ENCODE results near the gene SNX32. TPM values are rescaled to one million over a fixed set of nuclear protein-coding genes. Genes with fewer than 3 reads are reported as not detected.
A peak's percentile ranks its signal among the peaks of the same experiment; 100 is the strongest.

Gene SNX32
- total RNA-seq, 2 donors from 2014 or later, result 0.52 to 1.0 TPM

- H3K4me1 Mint-ChIP-seq (ENCODE audit: low read depth in 2 of 2), result no peaks in the 10 kb centered on the region
- DNase-seq (ENCODE audit: low spot score) (no peak), ATAC-seq (no peak)
- H3K27ac Mint-ChIP-seq, result no peak overlapping the region
- no peaks in the 10 kb centered on the region for H3K36me3 Mint-ChIP-seq
- peaks cover 0 to 10% of the 10 kb centered on the region in 2 donors for H3K27me3 Mint-ChIP-seq
- no peak overlapping the region for H3K4me3 Mint-ChIP-seq
- H3K9me3 Mint-ChIP-seq, result no peaks in the 10 kb centered on the region
These were observed 24.3 kb upstream of the SNX32 start for GRCh38 chr11:65809496-65809895.

DNA sequence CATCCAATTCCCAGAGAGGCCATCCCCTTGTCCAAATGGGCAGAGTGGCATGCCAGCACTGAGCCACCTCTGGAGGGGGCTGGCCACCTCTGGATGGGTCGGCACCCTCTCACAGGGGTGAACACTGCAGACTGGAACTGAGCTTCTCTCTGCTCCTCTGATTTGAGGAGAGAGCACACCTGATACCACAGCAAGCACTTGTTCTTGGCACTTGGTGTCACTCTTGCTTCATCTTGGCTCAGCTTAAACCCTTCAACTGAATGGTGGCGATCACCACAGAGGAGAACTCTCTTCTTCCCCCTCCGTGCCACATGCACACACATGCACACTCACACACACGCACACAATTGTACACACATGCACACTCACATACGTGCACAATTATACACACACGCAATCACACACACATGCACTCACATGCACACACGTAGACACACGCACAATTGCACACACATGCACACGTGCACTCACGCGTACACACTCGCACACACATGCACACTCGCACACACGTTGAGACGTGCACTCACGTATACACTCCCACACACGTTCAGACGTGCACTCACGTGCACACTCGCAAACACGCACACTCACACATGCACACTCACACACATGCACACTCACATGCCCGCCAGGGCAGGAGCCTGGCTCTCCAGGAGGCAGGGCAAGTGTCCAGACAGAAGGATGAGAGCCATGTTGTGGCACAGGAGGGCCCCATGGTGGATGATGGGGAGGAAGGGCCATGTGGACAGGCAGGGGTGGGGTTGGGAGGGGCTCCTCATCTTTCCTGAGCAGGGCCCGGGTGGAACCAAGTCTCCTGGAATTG, 23.5 kb upstream of the SNX32 start:
- no peaks in the 10 kb centered on the region for H3K36me3 Mint-ChIP-seq

GRCh38 chr11:65811764-65812475, 21.8 kb upstream of the SNX32 start:
- H3K4me3 Mint-ChIP-seq, result no peak overlapping the region
- ATAC-seq (no peak), DNase-seq (ENCODE audit: low spot score) (no peak)
- peaks cover 0 to 6% of the 10 kb centered on the region in 2 donors for H3K27me3 Mint-ChIP-seq
- H3K36me3 Mint-ChIP-seq, result no peaks in the 10 kb centered on the region
- no peaks in the 10 kb centered on the region for H3K9me3 Mint-ChIP-seq
- H3K27ac Mint-ChIP-seq, result no peak overlapping the region
- H3K4me1 Mint-ChIP-seq (ENCODE audit: low read depth in 2 of 2), result no peaks in the 10 kb centered on the region

More for the DNA sequence above, 23.5 kb upstream of the SNX32 start:
- Mint-ChIP-seq H3K4me1 (ENCODE audit: low read depth in 2 of 2) (no peaks in the 10 kb centered on the region), H3K27me3 (peaks cover 0 to 7% of the 10 kb centered on the region in 2 donors), H3K27ac (no peak overlapping the region), H3K9me3 (no peaks in the 10 kb centered on the region), H3K4me3 (no peak overlapping the region)
- DNase-seq (ENCODE audit: low spot score) (no peak), ATAC-seq (peak in 1 of 2 donors; percentile 44)

GRCh38 chr11:65814131-65814985, 19.4 kb upstream of the SNX32 start:
- no peaks in the 10 kb centered on the region for H3K9me3 Mint-ChIP-seq
- no peak overlapping the region for H3K27ac Mint-ChIP-seq
- no peak overlapping the region for H3K4me3 Mint-ChIP-seq
- DNase-seq (ENCODE audit: low spot score) (no peak), ATAC-seq (no peak)
- no peaks in the 10 kb centered on the region for H3K27me3 Mint-ChIP-seq
- H3K36me3 Mint-ChIP-seq, result no peaks in the 10 kb centered on the region
- peaks cover 5 to 9% of the 10 kb centered on the region in 2 donors for H3K4me1 Mint-ChIP-seq (ENCODE audit: low read depth in 2 of 2)

DNA sequence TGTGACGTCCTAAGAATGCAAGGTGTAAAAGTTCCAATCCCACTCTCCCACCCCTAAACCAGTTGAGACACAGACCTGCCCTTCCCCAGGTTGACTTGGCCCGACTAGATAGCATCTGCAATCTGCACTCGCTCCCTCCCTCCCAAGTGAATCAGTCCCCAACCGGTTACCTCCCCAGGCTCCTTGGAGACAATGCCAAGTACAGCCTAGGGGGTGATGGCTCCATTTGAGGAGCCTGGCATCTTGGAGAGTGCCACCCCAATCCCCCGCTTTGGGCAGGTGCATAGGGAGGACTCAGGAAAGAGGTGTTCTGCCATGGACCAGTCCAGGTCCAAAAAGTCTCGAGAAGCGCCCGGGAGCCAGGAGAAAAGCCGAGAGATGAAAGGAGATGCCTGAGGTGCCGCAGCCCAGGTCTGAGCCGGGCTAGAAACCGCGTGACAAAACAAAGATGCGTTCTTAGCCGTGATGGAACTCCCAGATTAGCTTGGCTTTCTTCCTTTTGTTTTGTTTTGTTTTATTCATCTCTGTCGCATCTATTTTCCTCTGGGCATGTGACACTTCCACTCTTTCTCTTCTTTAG, 18.7 kb upstream of the SNX32 start:
- Mint-ChIP-seq H3K4me3 (no peak overlapping the region), H3K27me3 (no peaks in the 10 kb centered on the region), H3K36me3 (no peaks in the 10 kb centered on the region), H3K27ac (peak overlapping the region in 1 of 2 donors; percentile 14), H3K4me1 (ENCODE audit: low read depth in 2 of 2) (peaks cover 5 to 9% of the 10 kb centered on the region in 2 donors), H3K9me3 (no peaks in the 10 kb centered on the region)
- no peak for DNase-seq (ENCODE audit: low spot score)
- ATAC-seq, result no peak

- ATAC-seq (no peak), DNase-seq (ENCODE audit: low spot score) (no peak)
- H3K27me3 Mint-ChIP-seq, result no peaks in the 10 kb centered on the region
- H3K9me3 Mint-ChIP-seq, result no peaks in the 10 kb centered on the region
- peak overlapping the region; percentile 87 for H3K4me3 Mint-ChIP-seq
- H3K36me3 Mint-ChIP-seq, result no peaks in the 10 kb centered on the region
- H3K27ac Mint-ChIP-seq, result no peak overlapping the region
- peaks cover 5 to 9% of the 10 kb centered on the region in 2 donors for H3K4me1 Mint-ChIP-seq (ENCODE audit: low read depth in 2 of 2)
These were observed 17.1 kb upstream of the SNX32 start for GRCh38 chr11:65816696-65817095.

DNA sequence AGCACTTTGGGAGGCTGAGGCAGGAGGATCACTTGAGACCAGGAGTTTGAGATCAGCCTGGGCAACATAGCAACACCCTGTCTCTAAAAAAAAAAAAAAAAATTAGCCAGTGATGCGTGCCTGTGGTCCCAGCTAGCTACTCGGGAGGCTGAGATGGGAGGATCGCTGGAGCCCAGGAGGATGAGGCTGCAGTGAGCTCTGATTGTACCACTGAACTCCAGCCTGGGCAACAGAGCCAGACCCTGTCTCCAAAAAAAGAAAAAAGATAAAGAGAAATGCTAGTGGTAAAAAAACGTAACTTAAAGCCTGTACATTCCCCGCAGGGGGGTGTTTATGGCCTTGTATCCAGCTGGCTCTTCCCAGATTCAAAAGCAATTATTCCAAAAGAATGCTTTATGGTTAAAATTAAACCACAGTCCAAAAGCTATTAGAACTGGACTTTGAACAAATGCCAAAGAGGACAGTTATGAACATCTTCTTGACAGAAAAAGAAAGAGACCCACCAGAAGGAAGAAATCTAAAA, 16.4 kb upstream of the SNX32 start:
- no peaks in the 10 kb centered on the region for H3K9me3 Mint-ChIP-seq
- peak overlapping the region; percentile 87 for H3K4me3 Mint-ChIP-seq
- no peaks in the 10 kb centered on the region for H3K27me3 Mint-ChIP-seq
- H3K4me1 Mint-ChIP-seq (ENCODE audit: low read depth in 2 of 2), result peaks cover 5 to 9% of the 10 kb centered on the region in 2 donors
- H3K36me3 Mint-ChIP-seq, result no peaks in the 10 kb centered on the region
- ATAC-seq (no peak), DNase-seq (ENCODE audit: low spot score) (no peak)
- H3K27ac Mint-ChIP-seq, result peak overlapping the region; percentile 55 to 84

DNA sequence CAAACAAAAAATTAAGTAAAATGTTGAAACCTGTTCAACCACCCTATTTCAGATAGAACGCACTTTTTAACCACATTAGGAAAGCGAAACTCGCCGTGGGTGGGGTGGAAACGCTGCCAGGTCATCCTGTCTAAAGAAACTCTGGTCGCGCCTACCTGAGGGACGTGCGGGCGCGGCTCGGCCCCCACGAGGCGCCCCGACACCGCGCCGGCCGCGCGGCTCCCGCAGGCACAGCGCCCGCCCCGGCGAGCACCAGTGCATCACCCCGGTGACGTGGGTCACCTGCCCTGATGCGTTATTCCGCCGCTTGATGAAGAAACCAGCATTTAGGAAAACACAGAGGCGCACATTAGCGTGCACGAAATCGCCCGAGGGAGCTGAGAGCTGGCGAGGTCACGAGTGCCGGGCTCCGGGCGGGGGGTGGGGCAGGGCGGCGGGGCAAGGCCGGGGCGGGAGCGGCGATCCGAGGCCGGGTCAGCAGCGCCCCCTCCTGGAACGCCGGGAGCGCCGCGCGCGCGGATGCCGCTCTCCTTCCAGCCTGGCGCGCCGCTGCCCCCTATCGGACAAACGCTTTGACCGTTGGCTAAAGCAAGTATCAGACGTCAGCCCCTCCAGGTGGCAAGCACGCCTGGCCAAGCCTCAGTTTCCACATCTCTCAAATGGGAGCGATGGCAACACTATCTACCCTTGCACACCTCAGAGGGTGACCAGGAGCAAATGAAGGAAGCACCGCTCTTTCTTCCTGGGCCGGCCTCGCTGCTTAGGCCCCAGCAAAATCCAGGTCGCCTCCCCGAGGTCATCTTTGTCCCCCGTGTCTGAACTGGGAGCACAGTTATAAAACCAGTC, 15.7 kb upstream of the SNX32 start:
- ATAC-seq, result peak; percentile 97
- H3K4me1 Mint-ChIP-seq (ENCODE audit: low read depth in 2 of 2), result peaks cover 5 to 9% of the 10 kb centered on the region in 2 donors
- H3K9me3 Mint-ChIP-seq, result no peaks in the 10 kb centered on the region
- H3K27me3 Mint-ChIP-seq, result no peaks in the 10 kb centered on the region
- peak overlapping the region; percentile 87 for H3K4me3 Mint-ChIP-seq
- no peaks in the 10 kb centered on the region for H3K36me3 Mint-ChIP-seq
- H3K27ac Mint-ChIP-seq, result peak overlapping the region; percentile 55 to 84
- peak; percentile 93 for DNase-seq (ENCODE audit: low spot score)

GRCh38 chr11:65821107-65821506, 12.7 kb upstream of the SNX32 start:
- ATAC-seq (no peak), DNase-seq (ENCODE audit: low spot score) (no peak)
- no peak overlapping the region for H3K4me3 Mint-ChIP-seq
- no peaks in the 10 kb centered on the region for H3K9me3 Mint-ChIP-seq
- H3K36me3 Mint-ChIP-seq, result no peaks in the 10 kb centered on the region
- H3K27ac Mint-ChIP-seq, result no peak overlapping the region
- H3K4me1 Mint-ChIP-seq (ENCODE audit: low read depth in 2 of 2), result peaks cover 5 to 9% of the 10 kb centered on the region in 2 donors
- no peaks in the 10 kb centered on the region for H3K27me3 Mint-ChIP-seq

DNA sequence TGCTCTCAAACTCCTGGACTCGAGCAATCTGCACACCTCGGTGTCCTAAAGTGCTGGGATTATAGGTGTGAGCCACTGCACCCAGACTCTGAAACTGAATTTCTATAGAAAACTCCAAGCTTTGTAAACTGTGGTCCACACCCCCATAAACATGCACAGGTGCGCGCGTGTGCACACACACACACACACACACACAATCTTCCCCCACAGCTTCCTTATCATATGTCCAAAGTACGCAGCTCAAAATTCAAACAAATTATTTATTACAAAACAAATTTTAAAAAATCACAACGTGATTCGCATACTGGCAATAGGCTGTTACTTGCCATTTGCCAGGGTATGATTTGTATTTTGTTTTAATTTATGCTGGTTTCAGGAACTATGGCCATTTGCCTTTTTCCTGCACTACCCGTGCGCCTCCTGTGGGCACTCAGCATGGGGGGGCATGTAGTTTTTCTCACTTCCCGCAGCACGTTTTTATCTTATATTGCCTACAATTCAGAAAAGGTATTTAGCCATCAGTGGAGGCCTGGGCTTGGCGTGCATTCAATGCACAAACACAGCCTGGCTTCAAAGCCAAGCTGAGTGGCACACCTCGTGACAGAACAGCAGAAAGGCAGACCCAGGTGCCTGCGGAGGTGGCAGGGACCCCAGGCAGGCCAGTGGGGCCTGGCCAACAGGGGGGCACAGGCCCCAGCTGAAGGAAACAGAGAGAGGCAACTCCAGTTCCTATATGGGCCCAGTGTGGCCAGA, 10.8 kb upstream of the SNX32 start:
- H3K4me3 Mint-ChIP-seq, result no peak overlapping the region
- H3K9me3 Mint-ChIP-seq, result no peaks in the 10 kb centered on the region
- no peaks in the 10 kb centered on the region for H3K27me3 Mint-ChIP-seq
- no peaks in the 10 kb centered on the region for H3K36me3 Mint-ChIP-seq
- no peak overlapping the region for H3K27ac Mint-ChIP-seq
- ATAC-seq (no peak), DNase-seq (ENCODE audit: low spot score) (no peak)
- peaks cover 0 to 4% of the 10 kb centered on the region in 2 donors for H3K4me1 Mint-ChIP-seq (ENCODE audit: low read depth in 2 of 2)

DNA sequence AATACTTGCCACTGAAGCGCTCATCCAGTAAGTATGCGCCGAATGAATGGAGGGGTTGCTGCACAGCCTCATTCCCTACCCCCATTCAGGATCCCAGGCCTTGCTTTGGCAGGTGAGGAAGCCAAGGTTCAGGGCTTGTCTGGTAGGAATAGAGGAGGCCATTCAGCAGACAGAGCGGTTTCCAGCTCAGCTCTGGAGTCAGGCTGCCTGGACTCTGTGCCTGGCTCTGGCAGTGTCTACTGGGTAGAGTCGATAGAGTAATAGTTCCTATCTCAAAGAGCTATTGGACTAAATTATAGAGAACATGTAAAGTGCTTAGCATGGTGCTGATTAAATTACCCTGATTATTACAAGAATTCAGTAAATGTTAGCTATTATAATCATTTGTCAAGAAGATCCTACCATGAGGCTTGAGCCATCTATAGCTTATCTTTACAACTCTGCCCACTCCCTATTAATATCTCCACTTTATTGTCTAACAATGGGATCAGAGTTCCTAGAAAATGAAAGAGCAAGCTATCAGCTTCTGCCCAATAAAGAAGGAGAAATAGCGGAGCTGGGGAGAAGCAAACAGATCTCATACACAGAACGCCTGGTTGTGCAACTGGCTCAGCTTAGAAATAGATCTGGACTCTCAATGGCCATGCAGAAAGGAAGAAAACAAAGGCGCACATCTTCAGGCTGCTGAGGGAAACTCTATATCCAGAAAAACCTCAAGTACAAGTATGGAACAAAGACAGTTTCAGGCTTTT, 6.6 kb upstream of the SNX32 start:
- Mint-ChIP-seq H3K4me1 (ENCODE audit: low read depth in 2 of 2) (peaks cover 0 to 9% of the 10 kb centered on the region in 2 donors), H3K27me3 (peaks cover 9 to 11% of the 10 kb centered on the region in 2 donors), H3K9me3 (no peaks in the 10 kb centered on the region), H3K27ac (no peak overlapping the region), H3K36me3 (no peaks in the 10 kb centered on the region), H3K4me3 (no peak overlapping the region)
- ATAC-seq (no peak), DNase-seq (ENCODE audit: low spot score) (no peak)

Data from natural killer cell treated with Interleukin-12 subunit alpha and Interleukin-12 subunit beta and Interleukin-15 and Interleukin-18, amount 100 ng/mL, for 72 hours (primary cell).